ENCODE measurements around the gene IL4R.

IL4R gene

GRCh38 chr16:27301236-27301861 is 12.4 kb upstream of the IL4R start:
- no peak overlapping the region for H3K27ac Mint-ChIP-seq
- H3K27me3 Mint-ChIP-seq = no peaks in the 10 kb centered on the region
- no peaks in the 10 kb centered on the region for H3K36me3 Mint-ChIP-seq (ENCODE audit: low read depth)
- no peak overlapping the region for H3K4me3 Mint-ChIP-seq
- intact Hi-C loops (cut with micrococcal nuclease) = no loop called here
- peaks cover 53% of the 10 kb centered on the region for H3K4me1 Mint-ChIP-seq (ENCODE audit: low read depth)
- peaks cover 8% of the 10 kb centered on the region for H3K9me3 Mint-ChIP-seq

- Mint-ChIP-seq H3K4me1 (ENCODE audit: low read depth) (peaks cover 57% of the 10 kb centered on the region), H3K27me3 (no peaks in the 10 kb centered on the region)
Measured at GRCh38 chr16:27302126-27302525, 11.6 kb upstream of the IL4R start.

GRCh38 chr16:27303256-27304100 is 10.3 kb upstream of the IL4R start:
- Mint-ChIP-seq H3K27ac (peak overlapping the region; percentile 71), H3K4me1 (ENCODE audit: low read depth) (peaks cover 57% of the 10 kb centered on the region), H3K27me3 (no peaks in the 10 kb centered on the region)

More at GRCh38 chr16:27302126-27302525, 11.6 kb upstream of the IL4R start:
- intact Hi-C loops (cut with micrococcal nuclease) = no loop called here
- no peak overlapping the region for H3K27ac Mint-ChIP-seq
- H3K4me3 Mint-ChIP-seq = no peak overlapping the region
- peaks cover 14% of the 10 kb centered on the region for H3K9me3 Mint-ChIP-seq
- H3K36me3 Mint-ChIP-seq (ENCODE audit: low read depth) = no peaks in the 10 kb centered on the region

GRCh38 chr16:27304102-27304501 is 9.7 kb upstream of the IL4R start:
- H3K9me3 Mint-ChIP-seq = peaks cover 14% of the 10 kb centered on the region
- H3K27me3 Mint-ChIP-seq = no peaks in the 10 kb centered on the region
- peaks cover 59% of the 10 kb centered on the region for H3K4me1 Mint-ChIP-seq (ENCODE audit: low read depth)
- peak overlapping the region; percentile 71 for H3K27ac Mint-ChIP-seq
- no peaks in the 10 kb centered on the region for H3K36me3 Mint-ChIP-seq (ENCODE audit: low read depth)
- no peak overlapping the region for H3K4me3 Mint-ChIP-seq
- intact Hi-C loops (cut with micrococcal nuclease) = no loop called here

More at GRCh38 chr16:27303256-27304100, 10.3 kb upstream of the IL4R start:
- H3K9me3 Mint-ChIP-seq = peaks cover 14% of the 10 kb centered on the region
- no peak overlapping the region for H3K4me3 Mint-ChIP-seq
- no peaks in the 10 kb centered on the region for H3K36me3 Mint-ChIP-seq (ENCODE audit: low read depth)
- intact Hi-C loops (cut with micrococcal nuclease) = no loop called here

GRCh38 chr16:27304881-27305745 is 8.7 kb upstream of the IL4R start:
- no peaks in the 10 kb centered on the region for H3K36me3 Mint-ChIP-seq (ENCODE audit: low read depth)
- peak overlapping the region; percentile 71 for H3K27ac Mint-ChIP-seq
- peaks cover 57% of the 10 kb centered on the region for H3K4me1 Mint-ChIP-seq (ENCODE audit: low read depth)
- peaks cover 14% of the 10 kb centered on the region for H3K9me3 Mint-ChIP-seq
- H3K4me3 Mint-ChIP-seq = no peak overlapping the region
- H3K27me3 Mint-ChIP-seq = no peaks in the 10 kb centered on the region
- intact Hi-C loops (cut with micrococcal nuclease) = no loop called here

GRCh38 chr16:27305839-27306442 is 7.8 kb upstream of the IL4R start:
- Mint-ChIP-seq H3K27me3 (no peaks in the 10 kb centered on the region), H3K4me3 (no peak overlapping the region), H3K27ac (peak overlapping the region; percentile 2), H3K4me1 (ENCODE audit: low read depth) (peaks cover 53% of the 10 kb centered on the region), H3K36me3 (ENCODE audit: low read depth) (no peaks in the 10 kb centered on the region), H3K9me3 (peaks cover 14% of the 10 kb centered on the region)
- intact Hi-C loops (cut with micrococcal nuclease) = no loop called here

- H3K27me3 Mint-ChIP-seq = peaks cover 8% of the 10 kb centered on the region
- peaks cover 14% of the 10 kb centered on the region for H3K9me3 Mint-ChIP-seq
- no peak overlapping the region for H3K27ac Mint-ChIP-seq
- no peak overlapping the region for H3K4me3 Mint-ChIP-seq
- peaks cover 58% of the 10 kb centered on the region for H3K4me1 Mint-ChIP-seq (ENCODE audit: low read depth)
- intact Hi-C loops (cut with micrococcal nuclease) = no loop called here
- H3K36me3 Mint-ChIP-seq (ENCODE audit: low read depth) = peaks cover 6% of the 10 kb centered on the region
Measured at GRCh38 chr16:27308792-27309191, 5.0 kb upstream of the IL4R start.

GRCh38 chr16:27310576-27311447 is 3.0 kb upstream of the IL4R start:
- Mint-ChIP-seq H3K36me3 (ENCODE audit: low read depth) (peaks cover 20% of the 10 kb centered on the region), H3K4me3 (no peak overlapping the region), H3K27me3 (peaks cover 8% of the 10 kb centered on the region), H3K9me3 (peaks cover 11% of the 10 kb centered on the region), H3K4me1 (ENCODE audit: low read depth) (peaks cover 49% of the 10 kb centered on the region), H3K27ac (no peak overlapping the region)
- intact Hi-C loops (cut with micrococcal nuclease) = loop anchor here (5.0 to 10.0 kb wide), 2 partner anchors 36 to 76 kb away; no protein-coding TSS in a partner anchor

GRCh38 chr16:27311448-27311830 is 2.3 kb upstream of the IL4R start:
- H3K27me3 Mint-ChIP-seq = peaks cover 8% of the 10 kb centered on the region
- peaks cover 5% of the 10 kb centered on the region for H3K9me3 Mint-ChIP-seq
- peaks cover 20% of the 10 kb centered on the region for H3K36me3 Mint-ChIP-seq (ENCODE audit: low read depth)
- H3K4me1 Mint-ChIP-seq (ENCODE audit: low read depth) = peaks cover 49% of the 10 kb centered on the region
- intact Hi-C loops (cut with micrococcal nuclease) = loop anchor here (5.0 to 10.0 kb wide), 2 partner anchors 36 to 77 kb away; no protein-coding TSS in a partner anchor
- H3K4me3 Mint-ChIP-seq = no peak overlapping the region
- H3K27ac Mint-ChIP-seq = no peak overlapping the region

GRCh38 chr16:27311897-27312303 is 1.9 kb upstream of the IL4R start:
- Mint-ChIP-seq H3K4me1 (ENCODE audit: low read depth) (peaks cover 47% of the 10 kb centered on the region), H3K27ac (no peak overlapping the region), H3K27me3 (peaks cover 8% of the 10 kb centered on the region), H3K36me3 (ENCODE audit: low read depth) (peaks cover 21% of the 10 kb centered on the region), H3K4me3 (no peak overlapping the region), H3K9me3 (peaks cover under 1% of the 10 kb centered on the region)
- intact Hi-C loops (cut with micrococcal nuclease) = loop anchor here (5.0 to 10.0 kb wide), 2 partner anchors 35 to 77 kb away; no protein-coding TSS in a partner anchor

- H3K36me3 Mint-ChIP-seq (ENCODE audit: low read depth) = peaks cover 30% of the 10 kb centered on the region
- H3K4me1 Mint-ChIP-seq (ENCODE audit: low read depth) = peaks cover 56% of the 10 kb centered on the region
- H3K9me3 Mint-ChIP-seq = no peaks in the 10 kb centered on the region
- intact Hi-C loops (cut with micrococcal nuclease) = loop anchor here (5.0 to 10.0 kb wide), 2 partner anchors 34 to 78 kb away; no protein-coding TSS in a partner anchor
- H3K27me3 Mint-ChIP-seq = peaks cover 8% of the 10 kb centered on the region
- peak overlapping the region; percentile 79 for H3K4me3 Mint-ChIP-seq
- H3K27ac Mint-ChIP-seq = peak overlapping the region; percentile 95
Measured at GRCh38 chr16:27312580-27313421, 973 bp upstream of the IL4R start.

All from dendritic cell treated with granulocyte-macrophage colony-stimulating factor and Interleukin-4, amounts not matched to agents 40 ng/mL and 50 ng/mL, for 4 days (primary cell).